ENCODE measurements around the gene IL2RA. TPM values are rescaled to one million over a fixed set of nuclear protein-coding genes. Genes with fewer than 3 reads are reported as not detected.

IL2RA gene
- total RNA-seq, 1 experiment from 2014 or later: 0.59 TPM

DNA sequence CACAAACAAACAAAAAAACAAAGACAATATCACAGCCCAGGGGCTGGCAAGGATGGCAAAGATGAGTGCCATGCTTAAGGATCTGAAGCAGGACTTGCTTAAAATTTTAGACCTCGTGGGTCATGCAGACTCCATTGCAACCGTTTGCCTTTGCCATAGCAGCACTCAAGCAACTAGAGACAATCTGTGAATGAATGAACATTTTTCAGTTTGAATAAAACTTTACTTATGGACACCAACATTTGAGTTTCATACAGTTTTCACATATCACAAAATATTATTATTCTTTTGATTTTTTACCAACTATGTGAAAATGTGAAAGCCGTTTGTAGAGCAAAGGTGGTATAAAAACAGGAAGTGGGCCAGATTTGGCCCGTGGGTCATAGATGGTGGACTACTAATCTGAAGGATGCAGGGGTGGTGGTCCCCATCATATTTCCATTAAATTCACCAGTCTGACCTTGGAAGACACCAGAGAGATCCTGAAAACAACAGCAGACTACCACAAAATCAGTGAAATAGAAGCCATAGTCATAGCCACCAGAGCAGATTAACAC, 18.3 kb upstream of the IL2RA start:
- no peaks in the 10 kb centered on the region for H3K36me3 ChIP-seq (ENCODE audit: control insufficient read depth in 1 of 2, insufficient read depth in 2 of 2, low read length in 2 of 2)
- TF ChIP-seq RAD21 (IDR thresholded peaks at IDR 0.05; ENCODE audit: low read depth) (no peak), EZH2phosphoT487 (IDR thresholded peaks at IDR 0.05; ENCODE audit: borderline replicate concordance) (no peak), POLR2AphosphoS5 (IDR thresholded peaks at IDR 0.05; ENCODE audit: low read depth, low read length) (no peak), POLR2A (IDR thresholded peaks at IDR 0.05; ENCODE audit: borderline replicate concordance, extremely low read depth, insufficient read depth, insufficient read length) (no peak), ZFX (IDR thresholded peaks at IDR 0.05) (no peak), ELF1 (IDR thresholded peaks at IDR 0.05; ENCODE audit: borderline replicate concordance, low read depth) (no peak), YY1 (IDR thresholded peaks at IDR 0.05; ENCODE audit: extremely low read depth, insufficient replicate concordance, low read depth, low read length) (no peak), SIN3A (IDR thresholded peaks at IDR 0.05; ENCODE audit: low read depth) (no peak), SRF (IDR thresholded peaks at IDR 0.05; ENCODE audit: low read depth) (no peak), FOSL1 (IDR thresholded peaks at IDR 0.05; ENCODE audit: low read depth) (no peak), CEBPB (IDR thresholded peaks at IDR 0.05; ENCODE audit: low read depth) (no peak), CBX3 (IDR thresholded peaks at IDR 0.05; ENCODE audit: low read depth) (no peak), SP1 (IDR thresholded peaks at IDR 0.05; ENCODE audit: low read depth) (no peak), EZH2 (IDR thresholded peaks at IDR 0.05) (no peak), EGR1 (IDR thresholded peaks at IDR 0.05; ENCODE audit: low read depth) (no peak)
- TF ChIP-seq, protein P1, sequence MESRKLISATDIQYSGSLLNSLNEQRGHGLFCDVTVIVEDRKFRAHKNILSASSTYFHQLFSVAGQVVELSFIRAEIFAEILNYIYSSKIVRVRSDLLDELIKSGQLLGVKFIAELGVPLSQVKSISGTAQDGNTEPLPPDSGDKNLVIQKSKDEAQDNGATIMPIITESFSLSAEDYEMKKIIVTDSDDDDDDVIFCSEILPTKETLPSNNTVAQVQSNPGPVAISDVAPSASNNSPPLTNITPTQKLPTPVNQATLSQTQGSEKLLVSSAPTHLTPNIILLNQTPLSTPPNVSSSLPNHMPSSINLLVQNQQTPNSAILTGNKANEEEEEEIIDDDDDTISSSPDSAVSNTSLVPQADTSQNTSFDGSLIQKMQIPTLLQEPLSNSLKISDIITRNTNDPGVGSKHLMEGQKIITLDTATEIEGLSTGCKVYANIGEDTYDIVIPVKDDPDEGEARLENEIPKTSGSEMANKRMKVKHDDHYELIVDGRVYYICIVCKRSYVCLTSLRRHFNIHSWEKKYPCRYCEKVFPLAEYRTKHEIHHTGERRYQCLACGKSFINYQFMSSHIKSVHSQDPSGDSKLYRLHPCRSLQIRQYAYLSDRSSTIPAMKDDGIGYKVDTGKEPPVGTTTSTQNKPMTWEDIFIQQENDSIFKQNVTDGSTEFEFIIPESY (IDR thresholded peaks at IDR 0.05; ENCODE audit: extremely low read depth, insufficient replicate concordance, low read length): no peak
- TF ChIP-seq, protein P2, sequence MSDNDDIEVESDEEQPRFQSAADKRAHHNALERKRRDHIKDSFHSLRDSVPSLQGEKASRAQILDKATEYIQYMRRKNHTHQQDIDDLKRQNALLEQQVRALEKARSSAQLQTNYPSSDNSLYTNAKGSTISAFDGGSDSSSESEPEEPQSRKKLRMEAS (IDR thresholded peaks at IDR 0.05): no peak
- TF ChIP-seq, protein P3, sequence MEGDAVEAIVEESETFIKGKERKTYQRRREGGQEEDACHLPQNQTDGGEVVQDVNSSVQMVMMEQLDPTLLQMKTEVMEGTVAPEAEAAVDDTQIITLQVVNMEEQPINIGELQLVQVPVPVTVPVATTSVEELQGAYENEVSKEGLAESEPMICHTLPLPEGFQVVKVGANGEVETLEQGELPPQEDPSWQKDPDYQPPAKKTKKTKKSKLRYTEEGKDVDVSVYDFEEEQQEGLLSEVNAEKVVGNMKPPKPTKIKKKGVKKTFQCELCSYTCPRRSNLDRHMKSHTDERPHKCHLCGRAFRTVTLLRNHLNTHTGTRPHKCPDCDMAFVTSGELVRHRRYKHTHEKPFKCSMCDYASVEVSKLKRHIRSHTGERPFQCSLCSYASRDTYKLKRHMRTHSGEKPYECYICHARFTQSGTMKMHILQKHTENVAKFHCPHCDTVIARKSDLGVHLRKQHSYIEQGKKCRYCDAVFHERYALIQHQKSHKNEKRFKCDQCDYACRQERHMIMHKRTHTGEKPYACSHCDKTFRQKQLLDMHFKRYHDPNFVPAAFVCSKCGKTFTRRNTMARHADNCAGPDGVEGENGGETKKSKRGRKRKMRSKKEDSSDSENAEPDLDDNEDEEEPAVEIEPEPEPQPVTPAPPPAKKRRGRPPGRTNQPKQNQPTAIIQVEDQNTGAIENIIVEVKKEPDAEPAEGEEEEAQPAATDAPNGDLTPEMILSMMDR (IDR thresholded peaks at IDR 0.05 in 2 of 3, conservative IDR thresholded peaks at IDR 0.05 in 1 of 3; ENCODE audit: borderline replicate concordance in 1 of 3, insufficient read depth in 1 of 3, low read depth in 2 of 3, low read length in 2 of 3): no peak
- TF ChIP-seq, protein P4, sequence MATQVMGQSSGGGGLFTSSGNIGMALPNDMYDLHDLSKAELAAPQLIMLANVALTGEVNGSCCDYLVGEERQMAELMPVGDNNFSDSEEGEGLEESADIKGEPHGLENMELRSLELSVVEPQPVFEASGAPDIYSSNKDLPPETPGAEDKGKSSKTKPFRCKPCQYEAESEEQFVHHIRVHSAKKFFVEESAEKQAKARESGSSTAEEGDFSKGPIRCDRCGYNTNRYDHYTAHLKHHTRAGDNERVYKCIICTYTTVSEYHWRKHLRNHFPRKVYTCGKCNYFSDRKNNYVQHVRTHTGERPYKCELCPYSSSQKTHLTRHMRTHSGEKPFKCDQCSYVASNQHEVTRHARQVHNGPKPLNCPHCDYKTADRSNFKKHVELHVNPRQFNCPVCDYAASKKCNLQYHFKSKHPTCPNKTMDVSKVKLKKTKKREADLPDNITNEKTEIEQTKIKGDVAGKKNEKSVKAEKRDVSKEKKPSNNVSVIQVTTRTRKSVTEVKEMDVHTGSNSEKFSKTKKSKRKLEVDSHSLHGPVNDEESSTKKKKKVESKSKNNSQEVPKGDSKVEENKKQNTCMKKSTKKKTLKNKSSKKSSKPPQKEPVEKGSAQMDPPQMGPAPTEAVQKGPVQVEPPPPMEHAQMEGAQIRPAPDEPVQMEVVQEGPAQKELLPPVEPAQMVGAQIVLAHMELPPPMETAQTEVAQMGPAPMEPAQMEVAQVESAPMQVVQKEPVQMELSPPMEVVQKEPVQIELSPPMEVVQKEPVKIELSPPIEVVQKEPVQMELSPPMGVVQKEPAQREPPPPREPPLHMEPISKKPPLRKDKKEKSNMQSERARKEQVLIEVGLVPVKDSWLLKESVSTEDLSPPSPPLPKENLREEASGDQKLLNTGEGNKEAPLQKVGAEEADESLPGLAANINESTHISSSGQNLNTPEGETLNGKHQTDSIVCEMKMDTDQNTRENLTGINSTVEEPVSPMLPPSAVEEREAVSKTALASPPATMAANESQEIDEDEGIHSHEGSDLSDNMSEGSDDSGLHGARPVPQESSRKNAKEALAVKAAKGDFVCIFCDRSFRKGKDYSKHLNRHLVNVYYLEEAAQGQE (IDR thresholded peaks at IDR 0.05; ENCODE audit: low read depth): no peak
- TF ChIP-seq, protein P5, sequence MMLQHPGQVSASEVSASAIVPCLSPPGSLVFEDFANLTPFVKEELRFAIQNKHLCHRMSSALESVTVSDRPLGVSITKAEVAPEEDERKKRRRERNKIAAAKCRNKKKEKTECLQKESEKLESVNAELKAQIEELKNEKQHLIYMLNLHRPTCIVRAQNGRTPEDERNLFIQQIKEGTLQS (IDR thresholded peaks at IDR 0.05): no peak
- peaks cover 26% of the 10 kb centered on the region for H3K27me3 ChIP-seq (ENCODE audit: insufficient read depth, low read length)
- H3K9me3 ChIP-seq (ENCODE audit: control insufficient read depth in 1 of 2, insufficient read depth in 1 of 2, low read depth in 1 of 2, low read length in 2 of 2): no peaks in the 10 kb centered on the region
- no peaks in the 10 kb centered on the region for H4K20me1 ChIP-seq (ENCODE audit: insufficient read depth)
- ChIA-PET RAD21 (ENCODE audit: low non-redundant PET in 1 of 2, low total read pairs in 2 of 2, uncharacterized antibody in 2 of 2, unreplicated experiment in 2 of 2) (no interaction called here), CTCF (no interaction called here), POLR2A (no interaction called here)
- H2AFZ ChIP-seq (ENCODE audit: low read depth, low read length, poor library complexity, severe bottlenecking): no peak overlapping the region
- no peak overlapping the region for H3K9ac ChIP-seq (ENCODE audit: low read length)
- no peak overlapping the region for H3K27ac ChIP-seq (ENCODE audit: low read depth, low read length)
- no TSS peak for BruUV-seq (replicated peaks)
- H3K4me3 ChIP-seq (replicated peaks in 1 of 2; ENCODE audit: low read depth in 1 of 2, low read length in 2 of 2): no peak overlapping the region
- intact Hi-C loops (cut with micrococcal nuclease): loop anchor here (10.0 kb wide), 1 partner anchor 106 kb away; the partner anchor contains the start of gene IL15RA
- ATAC-seq: no peak
- DNase-seq (ENCODE audit: low read depth, low spot score): no peak
- no peaks in the 10 kb centered on the region for H3K4me1 ChIP-seq (ENCODE audit: control insufficient read depth in 1 of 2, insufficient read depth in 2 of 2, low read length in 2 of 2)
- H3K9me2 ChIP-seq (ENCODE audit: insufficient read depth): no peaks in the 10 kb centered on the region
- H3K79me2 ChIP-seq (ENCODE audit: insufficient read depth, low read length): no peaks in the 10 kb centered on the region
- H3K4me2 ChIP-seq (ENCODE audit: low read length): no peak overlapping the region

Measured in HCT116 (cell line).